Neural cell (in vitro differentiated cells): ENCODE measurements around the gene ABCA1.

Source experiments
- CTCF ChIP-seq: fragments of 450-650 bp; IDR thresholded peaks from 2 replicates; pipeline ENCODE4 v1.5.1; 2014; ENCODE audit warnings: antibody characterized with exemption, mild to moderate bottlenecking, moderate library complexity; ENCODE audit not compliant: poor library complexity, severe bottlenecking
- EZH2 ChIP-seq: fragments of 200-600, 300-800 bp; shearing (Covaris generic), sonication (generic); IDR thresholded peaks from 2 replicates; pipeline ENCODE4 v1.6.1; 2014; ENCODE audit warnings: antibody characterized with exemption, low read length, borderline replicate concordance, mild to moderate bottlenecking; ENCODE audit not compliant: insufficient read depth, poor library complexity, severe bottlenecking
- MXI1 ChIP-seq: fragments of 450-650 bp; conservative IDR thresholded peaks from 2 replicates; pipeline ENCODE4 v1.6.1; 2014; ENCODE audit warnings: antibody characterized with exemption, mild to moderate bottlenecking; ENCODE audit not compliant: poor library complexity, severe bottlenecking
- POLR2AphosphoS5 ChIP-seq: IDR thresholded peaks from 2 replicates; pipeline ENCODE4 v1.6.1; 2012

GRCh38 chr9:104833696-104834095 lies 94.3 kb downstream of the ABCA1 start:
- no peak for TF ChIP-seq POLR2AphosphoS5
- TF ChIP-seq CTCF = no peak
- no peak for TF ChIP-seq EZH2
- no peak for TF ChIP-seq MXI1
